ENCODE measurements around the gene ZNF346.

ZNF346 gene

GRCh38 chr5:177124486-177124991, 102.0 kb downstream of the ZNF346 start:
- DNase-seq = no peak

- no peak for DNase-seq
Observed at GRCh38 chr5:177126771-177127170, 104.3 kb downstream of the ZNF346 start.

GRCh38 chr5:177128551-177128981, 106.1 kb downstream of the ZNF346 start:
- no peak for DNase-seq

- DNase-seq = no peak
Observed at GRCh38 chr5:177130211-177131018, 107.9 kb downstream of the ZNF346 start.

Data from NCI-H82 (cell line).